H1 (cell line): ENCODE measurements around the gene INPP5K.

ENCODE experiments used
- BACH1 ChIP-seq: IDR thresholded peaks from 2 replicates; pipeline ENCODE4 v1.6.1; 2012; ENCODE audit warnings: low read length, improper control_type of control experiment
- CEBPB ChIP-seq: IDR thresholded peaks from 2 replicates; pipeline ENCODE4 v1.6.1; 2012; ENCODE audit warnings: low read depth, low read length
- CREB1 ChIP-seq: IDR thresholded peaks from 2 replicates; pipeline ENCODE4 v1.6.1; 2012; ENCODE audit warnings: inconsistent platforms
- EGR1 ChIP-seq: IDR thresholded peaks from 2 replicates; pipeline ENCODE4 v1.6.1; 2011; ENCODE audit warnings: low read depth, low read length, borderline replicate concordance
- FOSL1 ChIP-seq: IDR thresholded peaks from 2 replicates; pipeline ENCODE4 v1.6.1; 2011; ENCODE audit warnings: mild to moderate bottlenecking, low read depth, low read length, moderate library complexity; ENCODE audit not compliant: insufficient read depth
- POLR2A ChIP-seq, 2 experiments: IDR thresholded peaks; 1 replicate in 1 of 2; 2 replicates in 1 of 2; pipeline ENCODE4 v1.6.1; 2011; ENCODE audit warnings: low read depth in 2 of 2, low read length in 2 of 2, mild to moderate bottlenecking in 2 of 2; ENCODE audit errors: control extremely low read depth in 1 of 2
- POLR2AphosphoS5 ChIP-seq: IDR thresholded peaks from 2 replicates; pipeline ENCODE4 v1.6.1; 2011; ENCODE audit warnings: low read depth, low read length
- SP2 ChIP-seq: IDR thresholded peaks from 2 replicates; pipeline ENCODE4 v1.6.1; 2012; ENCODE audit warnings: mild to moderate bottlenecking, low read length, inconsistent platforms
- SUZ12 ChIP-seq: fragments of 200-600 bp; sonication (generic); IDR thresholded peaks from 2 replicates; pipeline ENCODE4 v1.6.1; 2012; ENCODE audit warnings: mild to moderate bottlenecking, inconsistent platforms, low read length, moderate library complexity, mixed read lengths
- TBP ChIP-seq: IDR thresholded peaks from 2 replicates; pipeline ENCODE4 v1.6.1; 2011; ENCODE audit warnings: low read depth, low read length, improper control_type of control experiment
- TF ChIP-seq, protein P1 (sequence below), 3 experiments: IDR thresholded peaks; 1 replicate in 2 of 3; 2 replicates in 1 of 3; pipeline versions ENCODE4 v1.5.1 to v1.6.1; 2011; ENCODE audit warnings: low read length in 3 of 3, mild to moderate bottlenecking in 3 of 3, inconsistent platforms in 2 of 3, low read depth in 1 of 3, moderate library complexity in 1 of 3; ENCODE audit not compliant: insufficient read depth in 1 of 3; ENCODE audit errors: control extremely low read depth in 1 of 3
- TF ChIP-seq, protein P2 (sequence below): IDR thresholded peaks from 2 replicates; pipeline ENCODE4 v1.6.1; 2012; ENCODE audit warnings: inconsistent platforms

DNA sequence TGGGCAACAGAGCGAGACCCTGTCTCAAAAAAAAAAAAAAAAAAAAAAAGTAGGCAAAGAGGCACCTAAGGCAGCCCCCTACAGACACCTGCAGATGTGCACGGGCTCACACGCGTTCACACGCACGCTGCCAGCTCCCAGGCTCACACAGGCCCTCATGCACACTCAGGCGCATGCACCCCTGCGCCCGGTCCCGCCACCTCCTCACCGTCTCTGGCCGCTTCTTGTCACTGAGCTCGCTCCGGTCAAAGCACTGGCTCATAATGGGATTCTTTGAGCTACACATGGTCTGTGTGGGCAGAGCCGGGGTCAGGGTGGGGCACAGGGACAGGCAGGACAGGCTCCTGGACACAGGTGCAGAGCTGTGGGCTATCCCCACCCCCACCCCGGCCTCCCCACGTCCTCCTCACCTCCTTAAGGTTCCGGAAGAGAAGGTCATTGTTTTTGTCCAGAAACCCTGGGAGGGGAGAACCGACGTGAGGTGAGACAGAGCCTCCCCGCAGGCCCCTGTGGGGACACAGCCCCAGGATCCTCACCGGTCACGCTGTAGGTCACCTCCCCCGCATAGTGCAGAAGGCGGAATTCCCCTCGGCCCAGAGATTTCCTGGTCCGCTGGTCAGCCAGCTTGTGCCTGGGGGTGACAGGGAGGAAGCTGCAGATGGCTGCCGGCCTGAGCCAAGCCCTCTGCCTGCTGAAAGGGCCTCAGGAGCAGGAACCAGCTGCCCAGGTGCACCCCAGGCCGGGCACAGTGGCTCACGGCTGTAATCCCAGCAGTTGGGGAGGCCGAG is 41.8 kb downstream of the INPP5K start:
- TF ChIP-seq SUZ12 (no peak), POLR2AphosphoS5 (no peak), CEBPB (no peak), POLR2A (IDR thresholded peaks at IDR 0.05; ENCODE audit: control extremely low read depth in 1 of 2, low read depth in 2 of 2, low read length in 2 of 2) (no peak), EGR1 (no peak), TBP (no peak), CREB1 (no peak), BACH1 (no peak), FOSL1 (no peak), SP2 (no peak)
- TF ChIP-seq, protein P1, sequence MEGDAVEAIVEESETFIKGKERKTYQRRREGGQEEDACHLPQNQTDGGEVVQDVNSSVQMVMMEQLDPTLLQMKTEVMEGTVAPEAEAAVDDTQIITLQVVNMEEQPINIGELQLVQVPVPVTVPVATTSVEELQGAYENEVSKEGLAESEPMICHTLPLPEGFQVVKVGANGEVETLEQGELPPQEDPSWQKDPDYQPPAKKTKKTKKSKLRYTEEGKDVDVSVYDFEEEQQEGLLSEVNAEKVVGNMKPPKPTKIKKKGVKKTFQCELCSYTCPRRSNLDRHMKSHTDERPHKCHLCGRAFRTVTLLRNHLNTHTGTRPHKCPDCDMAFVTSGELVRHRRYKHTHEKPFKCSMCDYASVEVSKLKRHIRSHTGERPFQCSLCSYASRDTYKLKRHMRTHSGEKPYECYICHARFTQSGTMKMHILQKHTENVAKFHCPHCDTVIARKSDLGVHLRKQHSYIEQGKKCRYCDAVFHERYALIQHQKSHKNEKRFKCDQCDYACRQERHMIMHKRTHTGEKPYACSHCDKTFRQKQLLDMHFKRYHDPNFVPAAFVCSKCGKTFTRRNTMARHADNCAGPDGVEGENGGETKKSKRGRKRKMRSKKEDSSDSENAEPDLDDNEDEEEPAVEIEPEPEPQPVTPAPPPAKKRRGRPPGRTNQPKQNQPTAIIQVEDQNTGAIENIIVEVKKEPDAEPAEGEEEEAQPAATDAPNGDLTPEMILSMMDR (IDR thresholded peaks at IDR 0.05; ENCODE audit: control extremely low read depth in 1 of 3, insufficient read depth in 1 of 3, low read depth in 1 of 3, low read length in 3 of 3): no peak
- TF ChIP-seq, protein P2, sequence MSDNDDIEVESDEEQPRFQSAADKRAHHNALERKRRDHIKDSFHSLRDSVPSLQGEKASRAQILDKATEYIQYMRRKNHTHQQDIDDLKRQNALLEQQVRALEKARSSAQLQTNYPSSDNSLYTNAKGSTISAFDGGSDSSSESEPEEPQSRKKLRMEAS: no peak
